Panc1 (cell line): ENCODE results near the gene PLAU. TPM values are rescaled to one million over a fixed set of nuclear protein-coding genes. Genes with fewer than 3 reads are reported as not detected.
"Not testable (repeated sequence)": the region's sequence is repeated elsewhere in the genome, so short reads cannot be mapped to it uniquely, and the experiment has no call there.

Experiments
- ATAC-seq: fragments of 200-7000 bp; cut with Tn5 transposase; 2 replicates; pipeline ENCODE4 v1.9.1; 2020; ENCODE audit warnings: mild to moderate bottlenecking, moderate library complexity
- BruUV-seq: library from RNA; stranded (reverse); fragments of 400-500 nt; replicated peaks from 2 replicates; lab custom pipeline; 2021; lab: Mats Ljungman, UMichigan
- CTCF ChIA-PET: fragments of 300-600 bp; sonication (Branson Sonifier 250); formaldehyde crosslinking; loops from one replicate; lab custom pipeline; 2022; ENCODE audit warnings: antibody characterized with exemption; lab: Charles Lee
- POLR2A ChIA-PET: fragments of 300-600 bp; sonication (Branson Sonifier 250); formaldehyde crosslinking; loops from one replicate; lab custom pipeline; 2022; ENCODE audit warnings: antibody characterized with exemption; lab: Charles Lee
- DNase-seq: peaks from one replicate; pipeline ENCODE4 v3.0.0-alpha.2; 2010; ENCODE audit warnings: low read depth, low spot score
- H3K27ac ChIP-seq: 2 replicates; pipeline ENCODE4 v1.5.1; 2011; ENCODE audit warnings: mild to moderate bottlenecking, low read length, inconsistent platforms
- H3K27me3 ChIP-seq: fragments of 200-500 bp; sonication (Bioruptor generic); 2 replicates; pipeline ENCODE4 v1.6.0; 2014; ENCODE audit warnings: low read length, inconsistent platforms; ENCODE audit not compliant: control insufficient read depth, insufficient read depth
- H3K36me3 ChIP-seq: fragments of 200-500 bp; sonication (Bioruptor generic); 2 replicates; pipeline ENCODE4 v1.5.1; 2014; ENCODE audit warnings: inconsistent platforms, mild to moderate bottlenecking, low read length, moderate library complexity; ENCODE audit not compliant: control insufficient read depth, insufficient read depth
- H3K4me1 ChIP-seq: 2 replicates; pipeline ENCODE4 v1.5.1; 2011; ENCODE audit warnings: inconsistent platforms, mild to moderate bottlenecking, low read length, moderate library complexity; ENCODE audit not compliant: control insufficient read depth, insufficient read depth
- H3K4me3 ChIP-seq, 2 experiments: 2 replicates each; pipeline ENCODE4 v1.5.1; 2011 to 2012; ENCODE audit warnings: low read depth in 2 of 2, low read length in 2 of 2, mild to moderate bottlenecking in 2 of 2, inconsistent platforms in 1 of 2, moderate library complexity in 1 of 2
- H3K9me3 ChIP-seq: fragments of 200-500 bp; sonication (Bioruptor generic); 2 replicates; pipeline ENCODE4 v1.5.1; 2014; ENCODE audit warnings: low read depth, mild to moderate bottlenecking, inconsistent platforms, low read length, moderate library complexity; ENCODE audit not compliant: control insufficient read depth, insufficient read depth
- CTCF ChIP-seq: fragments of 450-650 bp; IDR thresholded peaks from 2 replicates; pipeline ENCODE4 v1.5.1; 2017; ENCODE audit warnings: mild to moderate bottlenecking
- POLR2AphosphoS5 ChIP-seq: IDR thresholded peaks from 2 replicates; pipeline ENCODE4 v1.6.1; 2012; ENCODE audit warnings: mild to moderate bottlenecking, low read depth, low read length, moderate library complexity
- REST ChIP-seq, 2 experiments: IDR thresholded peaks; 2 replicates each; pipeline ENCODE4 v1.6.1; 2011 to 2012; ENCODE audit warnings: low read depth in 2 of 2, control low read depth in 1 of 2, low read length in 1 of 2, mild to moderate bottlenecking in 1 of 2, moderate library complexity in 1 of 2; ENCODE audit not compliant: insufficient read depth in 1 of 2
- SIN3A ChIP-seq: IDR thresholded peaks from 2 replicates; pipeline ENCODE4 v1.6.1; 2012; ENCODE audit warnings: low read depth, mild to moderate bottlenecking, low read length, moderate library complexity, borderline replicate concordance; ENCODE audit not compliant: insufficient read depth
- TCF7L2 ChIP-seq: IDR thresholded peaks from 2 replicates; pipeline ENCODE4 v1.6.1; 2011; ENCODE audit warnings: mild to moderate bottlenecking, low read depth, low read length, inconsistent platforms
- in situ Hi-C: cut with HindIII; loops from 2 replicates; pipeline ENCODE4 v1.10.0; 2016; ENCODE audit warnings: low sequenced_read_pairs, low pct_unique_long_range_greater_than_20kb
- intact Hi-C: fragments of 100-400 bp; cut with micrococcal nuclease; formaldehyde crosslinking; loops from one replicate; pipeline ENCODE4 v1.10.0; 2022; ENCODE audit not compliant: unreplicated experiment
- total RNA-seq: library from RNA; stranded (reverse); gene quantifications from one replicate; pipeline ENCODE4 v1.2.1, GENCODE V29; 2021; ENCODE audit not compliant: unreplicated experiment

Gene PLAU
- total RNA-seq, 1 experiment from 2014 or later, result 305 TPM

GRCh38 chr10:73965267-73965889 lies 54.4 kb downstream of the PLAU start:
- intact Hi-C loops, H3K27me3 ChIP-seq, H3K9me3 ChIP-seq, DNase-seq, H3K36me3 ChIP-seq, CTCF ChIA-PET, ATAC-seq: not testable (repeated sequence)
- TSS peak; percentile 100 for BruUV-seq
- in situ Hi-C loops, result loop anchor here (10.0 kb wide), 1 partner anchor 49 kb away; no protein-coding TSS in a partner anchor
- H3K4me3 ChIP-seq, result peak overlapping the region in 1 of 2 experiments; percentile 47; a peak in 3 of 4 replicates
- H3K27ac ChIP-seq, result peak overlapping the region; percentile 99
- peaks cover 55% of the 10 kb centered on the region for H3K4me1 ChIP-seq
- POLR2A ChIA-PET, result interaction anchor here (0.6 to 2.1 kb wide), 5 partner anchors 22 to 57 kb away, joined by 3 to 13 read pairs (median 6); no protein-coding TSS in a partner anchor

GRCh38 chr10:73965890-73966768 lies 55.2 kb downstream of the PLAU start:
- BruUV-seq, result no TSS peak
- CTCF ChIA-PET, result interaction anchor here (0.9 kb wide), 1 partner anchor 29 kb away, joined by 3 read pairs; no protein-coding TSS in a partner anchor

More at GRCh38 chr10:73965890-73966768, 55.2 kb downstream of the PLAU start:
- Histone ChIP-seq H3K36me3 (no peaks in the 10 kb centered on the region), H3K27me3 (no peaks in the 10 kb centered on the region), H3K27ac (peak overlapping the region; percentile 99), H3K4me3 (peak overlapping the region; percentile 10 to 47; a peak in 3 of 4 replicates), H3K4me1 (peaks cover 57% of the 10 kb centered on the region), H3K9me3 (no peaks in the 10 kb centered on the region)
- intact Hi-C loops, result no loop called here
- no peak for TF ChIP-seq CTCF
- TF ChIP-seq REST (IDR thresholded peaks at IDR 0.05; ENCODE audit: insufficient read depth in 1 of 2, low read depth in 2 of 2, low read length in 1 of 2), result peak in 1 of 2 experiments; percentile 43; a peak in 1 of 4 replicates
- TF ChIP-seq POLR2AphosphoS5, result peak; percentile 79
- peak; percentile 70; the same call in 1 of the 2 replicates for TF ChIP-seq TCF7L2
- TF ChIP-seq SIN3A, result no peak
- DNase-seq, result peak; percentile 97
- peak; percentile 96 for ATAC-seq
- in situ Hi-C loops, result loop anchor here (10.0 kb wide), 1 partner anchor 49 kb away; no protein-coding TSS in a partner anchor
- POLR2A ChIA-PET, result interaction anchor here (0.6 to 2.1 kb wide), 6 partner anchors 23 to 499 kb away, joined by 3 to 13 read pairs (median 6); partner anchors contain the start of gene VCL
